IMR-90 (cell line): ENCODE measurements around the gene CD34. TPM values are rescaled to one million over a fixed set of nuclear protein-coding genes. Genes with fewer than 3 reads are reported as not detected.

Experiments used
- ATAC-seq: fragments of 200-7000 bp; cut with Tn5 transposase; 2 replicates; pipeline ENCODE4 v1.9.1; 2020; ENCODE audit warnings: low read depth, mild to moderate bottlenecking, moderate library complexity
- BruUV-seq: library from RNA; stranded (reverse); fragments of 400-500 nt; replicated peaks from 2 replicates; lab custom pipeline; 2021; lab: Mats Ljungman, UMichigan
- CTCF ChIA-PET: fragments of 300-600 bp; formaldehyde crosslinking; extraction: SDS; loops from one replicate; lab custom pipeline; 2021; ENCODE audit warnings: antibody characterized with exemption; lab: Yijun Ruan, JAX
- POLR2A ChIA-PET: fragments of 300-600 bp; sonication (Branson Sonifier 250); formaldehyde crosslinking; loops from one replicate; lab custom pipeline; 2022; ENCODE audit warnings: antibody characterized with exemption; ENCODE audit not compliant: unreplicated experiment; lab: Charles Lee
- DNase-seq: peaks from one replicate; pipeline ENCODE4 v3.0.0; 2013
- H2AFZ ChIP-seq: replicated peaks from 2 replicates; pipeline ENCODE3; 2013; ENCODE audit warnings: low read length, mild to moderate bottlenecking; ENCODE audit not compliant: poor library complexity
- H2AK5ac ChIP-seq: 2 replicates; pipeline ENCODE4 v1.6.1; 2013; ENCODE audit warnings: low read depth, low read length, inconsistent platforms
- H2AK9ac ChIP-seq: replicated peaks from 2 replicates; pipeline ENCODE3; 2013; ENCODE audit warnings: mild to moderate bottlenecking, low read depth, low read length, moderate library complexity; ENCODE audit not compliant: poor library complexity
- H2BK120ac ChIP-seq: 2 replicates; pipeline ENCODE4 v1.6.1; 2013; ENCODE audit warnings: low read depth, low read length, inconsistent platforms
- H2BK15ac ChIP-seq: 3 replicates; pipeline ENCODE4 v1.6.1; 2013; ENCODE audit warnings: low read depth, low read length, inconsistent platforms
- H2BK20ac ChIP-seq: 2 replicates; pipeline ENCODE4 v1.6.1; 2013; ENCODE audit warnings: low read depth, mild to moderate bottlenecking, inconsistent platforms, low read length, moderate library complexity
- H2BK5ac ChIP-seq: 2 replicates; pipeline ENCODE4 v1.6.1; 2013; ENCODE audit warnings: mild to moderate bottlenecking, low read depth, low read length, inconsistent platforms; ENCODE audit not compliant: poor library complexity, severe bottlenecking
- H3K14ac ChIP-seq: replicated peaks from 2 replicates; pipeline ENCODE4 v1.6.1; 2013; ENCODE audit warnings: low read depth, low read length, inconsistent platforms
- H3K18ac ChIP-seq: 2 replicates; pipeline ENCODE4 v1.6.1; 2013; ENCODE audit warnings: low read depth, low read length, control low read depth
- H3K23ac ChIP-seq: 2 replicates; pipeline ENCODE4 v1.6.1; 2013; ENCODE audit warnings: low read depth, low read length, inconsistent platforms
- H3K27ac ChIP-seq: 2 replicates; pipeline ENCODE4 v1.5.1; 2013; ENCODE audit warnings: mild to moderate bottlenecking, control low read depth, low read length; ENCODE audit not compliant: insufficient read depth
- H3K27me3 ChIP-seq: 2 replicates; pipeline ENCODE4 v1.6.1; 2013; ENCODE audit warnings: low read length; ENCODE audit not compliant: control insufficient read depth, insufficient read depth
- H3K36me3 ChIP-seq: 2 replicates; pipeline ENCODE4 v1.6.1; 2013; ENCODE audit warnings: low read length, mixed read lengths; ENCODE audit not compliant: control insufficient read depth, insufficient read depth
- H3K4ac ChIP-seq: 2 replicates; pipeline ENCODE4 v1.6.1; 2013; ENCODE audit warnings: low read depth, low read length, inconsistent platforms
- H3K4me1 ChIP-seq: 2 replicates; pipeline ENCODE4 v1.6.1; 2013; ENCODE audit warnings: low read length, mixed read lengths; ENCODE audit not compliant: control insufficient read depth, insufficient read depth
- H3K4me2 ChIP-seq: 2 replicates; pipeline ENCODE4 v1.6.1; 2013; ENCODE audit warnings: low read depth, mild to moderate bottlenecking, control low read depth, low read length, moderate library complexity
- H3K4me3 ChIP-seq: 2 replicates; pipeline ENCODE4 v1.5.1; 2013; ENCODE audit warnings: low read depth, mild to moderate bottlenecking, control low read depth, low read length, moderate library complexity; ENCODE audit not compliant: insufficient read depth
- H3K56ac ChIP-seq: 2 replicates; pipeline ENCODE4 v1.6.1; 2013; ENCODE audit warnings: low read length, inconsistent platforms; ENCODE audit not compliant: insufficient read depth; ENCODE audit errors: extremely low read depth
- H3K79me1 ChIP-seq, 2 experiments: 2 replicates each; pipeline ENCODE4 v1.6.1; 2013; ENCODE audit warnings: low read length in 2 of 2, inconsistent platforms in 1 of 2, low read depth in 1 of 2
- H3K9ac ChIP-seq: 2 replicates; pipeline ENCODE4 v1.6.1; 2013; ENCODE audit warnings: low read depth, low read length, control low read depth
- H3K9me1 ChIP-seq: 2 replicates; pipeline ENCODE4 v1.6.1; 2013; ENCODE audit warnings: low read length, inconsistent platforms; ENCODE audit not compliant: insufficient read depth
- H3K9me3 ChIP-seq: 2 replicates; pipeline ENCODE4 v1.6.1; 2013; ENCODE audit warnings: low read length; ENCODE audit not compliant: control insufficient read depth, insufficient read depth
- H4K20me1 ChIP-seq: 2 replicates; pipeline ENCODE4 v1.6.1; 2013; ENCODE audit warnings: low read length, inconsistent platforms; ENCODE audit not compliant: insufficient read depth
- H4K5ac ChIP-seq: 2 replicates; pipeline ENCODE4 v1.6.1; 2013; ENCODE audit warnings: mild to moderate bottlenecking, low read depth, low read length, control low read depth
- H4K8ac ChIP-seq, 2 experiments: 2 replicates each; pipeline ENCODE4 v1.6.1; 2013; ENCODE audit warnings: low read depth in 2 of 2, low read length in 2 of 2, control low read depth in 1 of 2, inconsistent platforms in 1 of 2
- H4K91ac ChIP-seq: 2 replicates; pipeline ENCODE4 v1.6.1; 2013; ENCODE audit warnings: low read depth, low read length, inconsistent platforms; ENCODE audit not compliant: insufficient read depth
- BHLHE40 ChIP-seq: fragments of 150-350 bp; IDR thresholded peaks from 2 replicates; pipeline ENCODE4 v1.6.1; 2016; ENCODE audit warnings: mild to moderate bottlenecking, low read depth, low read length
- CEBPB ChIP-seq: IDR thresholded peaks from 2 replicates; pipeline ENCODE4 v1.6.1; 2012; ENCODE audit warnings: low read depth, low read length, improper control_type of control experiment
- CHD1 ChIP-seq: IDR thresholded peaks from 2 replicates; pipeline ENCODE4 v1.6.1; 2012; ENCODE audit warnings: low read depth, low read length, improper control_type of control experiment
- ELK1 ChIP-seq: fragments of 150-350 bp; IDR thresholded peaks from 2 replicates; pipeline ENCODE4 v1.6.1; 2016; ENCODE audit warnings: low read depth, mild to moderate bottlenecking, low read length, moderate library complexity, borderline replicate concordance
- FOS ChIP-seq: fragments of 150-350 bp; IDR thresholded peaks from 2 replicates; pipeline ENCODE4 v1.6.1; 2016; ENCODE audit warnings: low read depth, low read length
- MAFK ChIP-seq: IDR thresholded peaks from 2 replicates; pipeline ENCODE4 v1.6.1; 2012; ENCODE audit warnings: low read depth, low read length, improper control_type of control experiment
- MAZ ChIP-seq: IDR thresholded peaks from 2 replicates; pipeline ENCODE4 v1.6.1; 2012; ENCODE audit warnings: low read depth, mild to moderate bottlenecking, low read length, improper control_type of control experiment, moderate library complexity, borderline replicate concordance
- NFE2L2 ChIP-seq: fragments of 150-350 bp; IDR thresholded peaks from 2 replicates; pipeline ENCODE4 v1.6.1; 2016; ENCODE audit warnings: low read depth, mild to moderate bottlenecking, low read length
- POLR2A ChIP-seq: IDR thresholded peaks from 2 replicates; pipeline ENCODE4 v1.6.1; 2012; ENCODE audit warnings: mild to moderate bottlenecking, low read depth, low read length
- RAD21 ChIP-seq: IDR thresholded peaks from 2 replicates; pipeline ENCODE4 v1.6.1; 2012; ENCODE audit warnings: low read length, improper control_type of control experiment
- RCOR1 ChIP-seq: IDR thresholded peaks from 2 replicates; pipeline ENCODE4 v1.6.1; 2012; ENCODE audit warnings: mild to moderate bottlenecking, low read length, improper control_type of control experiment; ENCODE audit not compliant: insufficient replicate concordance
- RFX5 ChIP-seq: IDR thresholded peaks from 2 replicates; pipeline ENCODE4 v1.8.0; 2012; ENCODE audit warnings: low read depth, mild to moderate bottlenecking, low read length, moderate library complexity
- SMC3 ChIP-seq: fragments of 150-350 bp; IDR thresholded peaks from 2 replicates; pipeline ENCODE4 v1.6.1; 2016; ENCODE audit warnings: low read depth, mild to moderate bottlenecking, antibody characterized with exemption, low read length, moderate library complexity
- USF2 ChIP-seq: fragments of 150-350 bp; IDR thresholded peaks from 2 replicates; pipeline ENCODE4 v1.6.1; 2017; ENCODE audit warnings: mild to moderate bottlenecking, antibody characterized with exemption, low read length, low read depth
- dilution Hi-C: fragments of 300-500 bp; cut with HindIII; formaldehyde crosslinking; loops from one replicate; pipeline ENCODE4 v1.14.3; 2018; ENCODE audit warnings: low sequenced_read_pairs; ENCODE audit not compliant: unreplicated experiment
- in situ Hi-C: fragments of 300-500 bp; cut with MboI; formaldehyde crosslinking; loops from 3 replicates; pipeline ENCODE4 v1.14.3; 2019; ENCODE audit warnings: low sequenced_read_pairs, inconsistent platforms, mixed read lengths
- intact Hi-C: fragments of 100-400 bp; cut with micrococcal nuclease; formaldehyde crosslinking; loops from 2 replicates; pipeline ENCODE4 v1.10.0; 2022
- polyA plus RNA-seq, 3 experiments: library from polyadenylated mRNA; depleted of rRNA; stranded (reverse); fragments of >200 nt; gene quantifications; 2 replicates each; pipeline ENCODE4 v1.2.3, GENCODE V29; 2012; ENCODE audit warnings: low replicate concordance in 1 of 3
- total RNA-seq: library from RNA; depleted of rRNA; stranded (reverse); fragments of >200 nt; gene quantifications from 2 replicates; pipeline ENCODE4 v1.2.3, GENCODE V29; 2012

Gene CD34
- total and polyA plus RNA-seq, 2 of the 4 experiments (the other 2 are of a cell fraction), result 0.14 TPM; not detected in 1

GRCh38 chr1:207896547-207896946 is 14.4 kb downstream of the CD34 start:
- H3K9me1 ChIP-seq, result no peaks in the 10 kb centered on the region
- H4K91ac ChIP-seq, result no peak overlapping the region
- H2AK9ac ChIP-seq, result no peak overlapping the region
- DNase-seq (no peak), ATAC-seq (no peak)
- H3K18ac ChIP-seq, result no peak overlapping the region
- H3K4me3 ChIP-seq, result no peak overlapping the region
- no peak overlapping the region for H3K4ac ChIP-seq
- no peak overlapping the region for H2BK15ac ChIP-seq
- no TSS peak for BruUV-seq
- TF ChIP-seq MAZ (no peak), USF2 (no peak), NFE2L2 (no peak), MAFK (no peak), BHLHE40 (no peak), POLR2A (no peak), CHD1 (no peak), FOS (no peak), RFX5 (no peak), SMC3 (no peak), ELK1 (no peak), CEBPB (no peak), RCOR1 (no peak), RAD21 (no peak)
- no peak overlapping the region for H3K14ac ChIP-seq
- H3K23ac ChIP-seq, result no peak overlapping the region
- POLR2A ChIA-PET, result no interaction called here
- H4K20me1 ChIP-seq, result no peaks in the 10 kb centered on the region
- H3K56ac ChIP-seq, result no peak overlapping the region
- intact Hi-C loops (no loop called here), in situ Hi-C loops (no loop called here), dilution Hi-C loops (no loop called here)
- no peak overlapping the region for H2BK20ac ChIP-seq
- no peak overlapping the region for H2BK5ac ChIP-seq
- H4K5ac ChIP-seq, result no peak overlapping the region
- no peaks in the 10 kb centered on the region for H3K79me1 ChIP-seq
- H2BK120ac ChIP-seq, result no peak overlapping the region
- no peak overlapping the region for H3K9ac ChIP-seq
- H2AFZ ChIP-seq, result no peak overlapping the region
- H3K27me3 ChIP-seq, result peaks cover 5% of the 10 kb centered on the region; the same call in 1 of the 2 replicates
- no peaks in the 10 kb centered on the region for H3K36me3 ChIP-seq
- H3K4me1 ChIP-seq, result no peaks in the 10 kb centered on the region
- no peak overlapping the region for H2AK5ac ChIP-seq
- H4K8ac ChIP-seq, result no peak overlapping the region
- no peaks in the 10 kb centered on the region for H3K9me3 ChIP-seq
- no peak overlapping the region for H3K27ac ChIP-seq
- no peak overlapping the region for H3K4me2 ChIP-seq
- CTCF ChIA-PET, result interaction anchor here (0.6 to 1.9 kb wide), 6 partner anchors 11 to 1232 kb away, joined by 3 to 8 read pairs (median 3); no protein-coding TSS in a partner anchor
